Esophagus squamous epithelium (tissue), 4 donors: ENCODE measurements around the gene FEZF1.

Source experiments
- CTCF ChIP-seq, 6 experiments: fragments of 450-650 bp in 4 of 6; fragments of 200-600 bp in 2 of 6; sonication (generic) in 2 of 6; IDR thresholded peaks; one replicate each; pipeline ENCODE4 v1.5.1; 2016 to 2019; ENCODE audit warnings: antibody characterized with exemption in 6 of 6, mild to moderate bottlenecking in 4 of 6, moderate library complexity in 4 of 6
- POLR2A ChIP-seq, 4 donors: fragments of 450-650 bp; IDR thresholded peaks; one replicate each; pipeline ENCODE4 v1.6.1; 2017; ENCODE audit warnings: antibody characterized with exemption in 4 of 4, mild to moderate bottlenecking in 4 of 4, moderate library complexity in 3 of 4

GRCh38 chr7:122268101-122268500 is 36.4 kb downstream of the FEZF1 start:
- TF ChIP-seq POLR2A (IDR thresholded peaks at IDR 0.05) (no peak), CTCF (IDR thresholded peaks at IDR 0.05) (no peak)
